Measurements from ENCODE around the gene GRAMD2B.
"Not testable (repeated sequence)": the region's sequence is repeated elsewhere in the genome, so short reads cannot be mapped to it uniquely, and the experiment has no call there.

DNA sequence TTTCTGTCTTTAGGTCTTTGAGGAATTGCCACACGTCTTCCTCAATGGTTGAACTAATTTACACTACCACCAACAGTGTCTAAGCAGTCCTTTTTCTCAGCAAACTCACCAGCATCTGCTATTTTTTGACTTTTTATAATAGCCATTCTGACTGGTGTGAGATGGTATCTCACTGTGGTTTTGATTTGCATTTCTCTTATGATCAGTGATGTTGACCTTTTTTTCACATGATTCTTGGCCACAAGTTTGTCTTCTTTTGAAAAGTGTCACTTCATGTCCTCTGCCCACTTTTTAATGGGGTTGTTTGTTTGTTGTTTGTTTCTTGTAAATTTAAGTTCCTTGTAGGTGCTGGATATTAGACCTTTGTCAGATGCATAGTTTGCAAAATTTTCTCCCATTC is 26.5 kb upstream of the GRAMD2B start:
- not testable (repeated sequence) for TF ChIP-seq SP1 (IDR thresholded peaks at IDR 0.05); SP1 (CRISPR knock-in tag; IDR thresholded peaks at IDR 0.05); THAP9 (CRISPR knock-in tag; IDR thresholded peaks at IDR 0.05; ENCODE audit: borderline replicate concordance); MATR3 (CRISPR knock-in tag; IDR thresholded peaks at IDR 0.05); ZNF274 (CRISPR knock-in tag; IDR thresholded peaks at IDR 0.05); SMC3 (IDR thresholded peaks at IDR 0.05; ENCODE audit: low read length); RARG (CRISPR knock-in tag; IDR thresholded peaks at IDR 0.05; ENCODE audit: low read depth); SETDB1 (CRISPR knock-in tag; IDR thresholded peaks at IDR 0.05; ENCODE audit: borderline replicate concordance)
- TF ChIP-seq, protein P1, sequence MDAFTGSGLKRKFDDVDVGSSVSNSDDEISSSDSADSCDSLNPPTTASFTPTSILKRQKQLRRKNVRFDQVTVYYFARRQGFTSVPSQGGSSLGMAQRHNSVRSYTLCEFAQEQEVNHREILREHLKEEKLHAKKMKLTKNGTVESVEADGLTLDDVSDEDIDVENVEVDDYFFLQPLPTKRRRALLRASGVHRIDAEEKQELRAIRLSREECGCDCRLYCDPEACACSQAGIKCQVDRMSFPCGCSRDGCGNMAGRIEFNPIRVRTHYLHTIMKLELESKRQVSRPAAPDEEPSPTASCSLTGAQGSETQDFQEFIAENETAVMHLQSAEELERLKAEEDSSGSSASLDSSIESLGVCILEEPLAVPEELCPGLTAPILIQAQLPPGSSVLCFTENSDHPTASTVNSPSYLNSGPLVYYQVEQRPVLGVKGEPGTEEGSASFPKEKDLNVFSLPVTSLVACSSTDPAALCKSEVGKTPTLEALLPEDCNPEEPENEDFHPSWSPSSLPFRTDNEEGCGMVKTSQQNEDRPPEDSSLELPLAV (CRISPR knock-in tag; conservative IDR thresholded peaks at IDR 0.05; ENCODE audit: low read depth): not testable (repeated sequence)
- TF ChIP-seq, protein P2, sequence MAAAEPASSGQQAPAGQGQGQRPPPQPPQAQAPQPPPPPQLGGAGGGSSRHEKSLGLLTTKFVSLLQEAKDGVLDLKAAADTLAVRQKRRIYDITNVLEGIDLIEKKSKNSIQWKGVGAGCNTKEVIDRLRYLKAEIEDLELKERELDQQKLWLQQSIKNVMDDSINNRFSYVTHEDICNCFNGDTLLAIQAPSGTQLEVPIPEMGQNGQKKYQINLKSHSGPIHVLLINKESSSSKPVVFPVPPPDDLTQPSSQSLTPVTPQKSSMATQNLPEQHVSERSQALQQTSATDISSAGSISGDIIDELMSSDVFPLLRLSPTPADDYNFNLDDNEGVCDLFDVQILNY (CRISPR knock-in tag; conservative IDR thresholded peaks at IDR 0.05): not testable (repeated sequence)
- TF ChIP-seq, protein P3, sequence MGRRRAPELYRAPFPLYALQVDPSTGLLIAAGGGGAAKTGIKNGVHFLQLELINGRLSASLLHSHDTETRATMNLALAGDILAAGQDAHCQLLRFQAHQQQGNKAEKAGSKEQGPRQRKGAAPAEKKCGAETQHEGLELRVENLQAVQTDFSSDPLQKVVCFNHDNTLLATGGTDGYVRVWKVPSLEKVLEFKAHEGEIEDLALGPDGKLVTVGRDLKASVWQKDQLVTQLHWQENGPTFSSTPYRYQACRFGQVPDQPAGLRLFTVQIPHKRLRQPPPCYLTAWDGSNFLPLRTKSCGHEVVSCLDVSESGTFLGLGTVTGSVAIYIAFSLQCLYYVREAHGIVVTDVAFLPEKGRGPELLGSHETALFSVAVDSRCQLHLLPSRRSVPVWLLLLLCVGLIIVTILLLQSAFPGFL (CRISPR knock-in tag; IDR thresholded peaks at IDR 0.05): not testable (repeated sequence)
- TF ChIP-seq, protein P4, sequence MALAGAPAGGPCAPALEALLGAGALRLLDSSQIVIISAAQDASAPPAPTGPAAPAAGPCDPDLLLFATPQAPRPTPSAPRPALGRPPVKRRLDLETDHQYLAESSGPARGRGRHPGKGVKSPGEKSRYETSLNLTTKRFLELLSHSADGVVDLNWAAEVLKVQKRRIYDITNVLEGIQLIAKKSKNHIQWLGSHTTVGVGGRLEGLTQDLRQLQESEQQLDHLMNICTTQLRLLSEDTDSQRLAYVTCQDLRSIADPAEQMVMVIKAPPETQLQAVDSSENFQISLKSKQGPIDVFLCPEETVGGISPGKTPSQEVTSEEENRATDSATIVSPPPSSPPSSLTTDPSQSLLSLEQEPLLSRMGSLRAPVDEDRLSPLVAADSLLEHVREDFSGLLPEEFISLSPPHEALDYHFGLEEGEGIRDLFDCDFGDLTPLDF (CRISPR knock-in tag; IDR thresholded peaks at IDR 0.05): not testable (repeated sequence)

Data from HepG2 (cell line).